Gastroesophageal sphincter (tissue), 3 donors: ENCODE results near the gene PUM1.

Source experiments
- EP300 ChIP-seq: sonication (generic); formaldehyde crosslinking; IDR thresholded peaks from one replicate; pipeline ENCODE4 v1.6.1; 2017; ENCODE audit warnings: antibody characterized with exemption, mild to moderate bottlenecking
- POLR2A ChIP-seq, 2 donors: fragments of 450-650 bp; IDR thresholded peaks; one replicate each; pipeline ENCODE4 v1.6.1; 2017; ENCODE audit warnings: antibody characterized with exemption in 2 of 2, mild to moderate bottlenecking in 2 of 2, moderate library complexity in 1 of 2
- POLR2AphosphoS5 ChIP-seq: sonication (generic); formaldehyde crosslinking; IDR thresholded peaks from one replicate; pipeline ENCODE4 v1.6.1; 2017; ENCODE audit warnings: antibody characterized with exemption
- TF ChIP-seq, protein P1 (sequence below), 4 experiments: fragments of 200-600 bp in 2 of 4; fragments of 450-650 bp in 2 of 4; sonication (generic) in 1 of 4; IDR thresholded peaks; one replicate each; pipeline ENCODE4 v1.5.1; 2017 to 2019; ENCODE audit warnings: antibody characterized with exemption in 4 of 4, mild to moderate bottlenecking in 2 of 4, moderate library complexity in 2 of 4

DNA sequence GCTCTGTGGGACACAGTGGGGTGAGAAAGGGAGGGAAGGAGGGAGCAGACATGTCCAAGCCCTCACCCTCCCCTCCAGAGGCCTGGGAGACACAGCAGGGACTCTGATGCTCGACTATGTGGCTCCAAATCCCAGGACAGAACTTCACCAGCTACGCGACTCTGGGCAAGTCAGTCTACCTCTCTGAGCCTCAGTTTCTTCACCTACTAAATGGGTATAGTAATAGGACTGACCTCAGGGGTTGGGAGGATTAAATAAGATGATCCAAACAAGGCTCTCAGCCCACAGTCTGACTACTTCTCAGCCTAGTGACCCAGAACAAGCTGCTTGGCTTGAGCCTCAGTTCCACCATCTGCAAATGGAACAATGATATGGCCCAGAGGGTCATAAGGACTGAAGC, 176.5 kb downstream of the PUM1 start:
- TF ChIP-seq, protein P1, sequence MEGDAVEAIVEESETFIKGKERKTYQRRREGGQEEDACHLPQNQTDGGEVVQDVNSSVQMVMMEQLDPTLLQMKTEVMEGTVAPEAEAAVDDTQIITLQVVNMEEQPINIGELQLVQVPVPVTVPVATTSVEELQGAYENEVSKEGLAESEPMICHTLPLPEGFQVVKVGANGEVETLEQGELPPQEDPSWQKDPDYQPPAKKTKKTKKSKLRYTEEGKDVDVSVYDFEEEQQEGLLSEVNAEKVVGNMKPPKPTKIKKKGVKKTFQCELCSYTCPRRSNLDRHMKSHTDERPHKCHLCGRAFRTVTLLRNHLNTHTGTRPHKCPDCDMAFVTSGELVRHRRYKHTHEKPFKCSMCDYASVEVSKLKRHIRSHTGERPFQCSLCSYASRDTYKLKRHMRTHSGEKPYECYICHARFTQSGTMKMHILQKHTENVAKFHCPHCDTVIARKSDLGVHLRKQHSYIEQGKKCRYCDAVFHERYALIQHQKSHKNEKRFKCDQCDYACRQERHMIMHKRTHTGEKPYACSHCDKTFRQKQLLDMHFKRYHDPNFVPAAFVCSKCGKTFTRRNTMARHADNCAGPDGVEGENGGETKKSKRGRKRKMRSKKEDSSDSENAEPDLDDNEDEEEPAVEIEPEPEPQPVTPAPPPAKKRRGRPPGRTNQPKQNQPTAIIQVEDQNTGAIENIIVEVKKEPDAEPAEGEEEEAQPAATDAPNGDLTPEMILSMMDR (IDR thresholded peaks at IDR 0.05), result no peak
- TF ChIP-seq EP300 (no peak), POLR2A (IDR thresholded peaks at IDR 0.05) (no peak), POLR2AphosphoS5 (no peak)
